NCI-H1417 (cell line): ENCODE data around the gene DEGS2.
"Not testable (repeated sequence)": the region's sequence is repeated elsewhere in the genome, so short reads cannot be mapped to it uniquely, and the experiment has no call there.

Source experiments
- DNase-seq, 3 experiments: peaks; one replicate each; lab custom pipeline; 2025; lab: John Stamatoyannopoulos, UW

The DEGS2 gene

GRCh38 chr14:100159094-100159864, at the start of gene DEGS2:
DEGS2 (minus strand) TSS chr14:100159645; CDS start chr14:100159587, 58 bp downstream.
- peak; percentile 75 to 82 (median 79) for DNase-seq

GRCh38 chr14:100208136-100208535, 48.7 kb upstream of the DEGS2 start:
- DNase-seq, result not testable (repeated sequence)

- DNase-seq, result not testable (repeated sequence)
Observed at GRCh38 chr14:100207588-100207987, 48.1 kb upstream of the DEGS2 start.

GRCh38 chr14:100204835-100205167, 45.4 kb upstream of the DEGS2 start:
- DNase-seq, result not testable (repeated sequence)

GRCh38 chr14:100203962-100204834, 44.8 kb upstream of the DEGS2 start:
- DNase-seq, result no peak

- no peak for DNase-seq
Observed at GRCh38 chr14:100203146-100203545, 43.7 kb upstream of the DEGS2 start.

- no peak for DNase-seq
Observed at GRCh38 chr14:100202712-100203111, 43.3 kb upstream of the DEGS2 start.

- DNase-seq, result peak in 1 of 3 experiments; percentile 20
Observed at GRCh38 chr14:100201701-100202100, 42.3 kb upstream of the DEGS2 start.

GRCh38 chr14:100200311-100200710, 40.9 kb upstream of the DEGS2 start:
- DNase-seq, result no peak

- no peak for DNase-seq
Observed at GRCh38 chr14:100199240-100199860, 39.9 kb upstream of the DEGS2 start.

GRCh38 chr14:100193417-100194357, 34.2 kb upstream of the DEGS2 start:
- DNase-seq, result no peak

GRCh38 chr14:100192672-100193416, 33.4 kb upstream of the DEGS2 start:
- peak; percentile 99 to 100 (median 100) for DNase-seq

- peak in 2 of 3 experiments; percentile 67 to 70 for DNase-seq
Observed at GRCh38 chr14:100192250-100192671, 32.8 kb upstream of the DEGS2 start.

- no peak for DNase-seq
Observed at GRCh38 chr14:100191584-100192249, 32.3 kb upstream of the DEGS2 start.

GRCh38 chr14:100190126-100190525, 30.7 kb upstream of the DEGS2 start:
- DNase-seq, result no peak

GRCh38 chr14:100188392-100189030, 29.1 kb upstream of the DEGS2 start:
- no peak for DNase-seq

GRCh38 chr14:100187247-100187833, 27.9 kb upstream of the DEGS2 start:
- peak in 1 of 3 experiments; percentile 43 for DNase-seq

- DNase-seq, result not testable (repeated sequence)
Observed at GRCh38 chr14:100181876-100182551, 22.6 kb upstream of the DEGS2 start.
